Measurements from ENCODE around the gene CERS5.

CERS5 gene

DNA sequence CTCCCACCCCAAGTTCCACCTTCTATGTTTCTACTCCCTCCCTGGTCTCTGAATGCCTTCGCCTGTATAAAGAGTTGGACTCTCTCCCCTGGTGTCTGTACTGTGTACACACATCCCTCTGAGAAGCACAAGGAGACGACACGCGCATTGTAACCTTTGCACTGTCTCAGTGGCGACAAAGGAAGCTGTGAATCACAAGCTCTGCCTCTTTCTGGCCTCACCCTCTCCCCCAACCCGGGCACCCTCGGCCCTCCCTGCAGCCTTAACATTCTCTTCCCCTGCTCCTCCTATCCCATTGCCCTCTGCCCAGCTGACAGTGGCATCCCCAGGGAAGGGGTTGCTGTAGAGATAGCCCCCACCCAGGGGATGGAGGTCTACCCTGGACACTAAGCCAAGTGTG, 84.5 kb downstream of the CERS5 start:
- Histone ChIP-seq H3K79me2 (ENCODE audit: low read length) (peaks cover 17% of the 10 kb centered on the region), H3K36me3 (replicated peaks; ENCODE audit: low read depth, low read length) (peaks cover 11% of the 10 kb centered on the region), H2AFZ (ENCODE audit: low read depth, low read length) (no peak overlapping the region), H3K4me1 (ENCODE audit: low read length) (peaks cover 7% of the 10 kb centered on the region; the same call in 1 of the 2 replicates), H3K4me2 (ENCODE audit: low read length) (no peak overlapping the region), H3K9me3 (ENCODE audit: insufficient read depth, low read length) (no peaks in the 10 kb centered on the region), H3K27ac (ENCODE audit: low read length) (no peak overlapping the region), H3K27me3 (ENCODE audit: low read depth, low read length) (no peaks in the 10 kb centered on the region), H4K20me1 (ENCODE audit: insufficient read depth, low read length) (peaks cover 5% of the 10 kb centered on the region), H3K4me3 (ENCODE audit: low read length) (no peak overlapping the region), H3K9ac (ENCODE audit: low read length) (no peak overlapping the region)
- no peak for TF ChIP-seq EZH2phosphoT487 (IDR thresholded peaks at IDR 0.05; ENCODE audit: low read depth)
- TF ChIP-seq, protein P1, sequence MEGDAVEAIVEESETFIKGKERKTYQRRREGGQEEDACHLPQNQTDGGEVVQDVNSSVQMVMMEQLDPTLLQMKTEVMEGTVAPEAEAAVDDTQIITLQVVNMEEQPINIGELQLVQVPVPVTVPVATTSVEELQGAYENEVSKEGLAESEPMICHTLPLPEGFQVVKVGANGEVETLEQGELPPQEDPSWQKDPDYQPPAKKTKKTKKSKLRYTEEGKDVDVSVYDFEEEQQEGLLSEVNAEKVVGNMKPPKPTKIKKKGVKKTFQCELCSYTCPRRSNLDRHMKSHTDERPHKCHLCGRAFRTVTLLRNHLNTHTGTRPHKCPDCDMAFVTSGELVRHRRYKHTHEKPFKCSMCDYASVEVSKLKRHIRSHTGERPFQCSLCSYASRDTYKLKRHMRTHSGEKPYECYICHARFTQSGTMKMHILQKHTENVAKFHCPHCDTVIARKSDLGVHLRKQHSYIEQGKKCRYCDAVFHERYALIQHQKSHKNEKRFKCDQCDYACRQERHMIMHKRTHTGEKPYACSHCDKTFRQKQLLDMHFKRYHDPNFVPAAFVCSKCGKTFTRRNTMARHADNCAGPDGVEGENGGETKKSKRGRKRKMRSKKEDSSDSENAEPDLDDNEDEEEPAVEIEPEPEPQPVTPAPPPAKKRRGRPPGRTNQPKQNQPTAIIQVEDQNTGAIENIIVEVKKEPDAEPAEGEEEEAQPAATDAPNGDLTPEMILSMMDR (IDR thresholded peaks at IDR 0.05; ENCODE audit: low read depth, low read length) = no peak

DNA sequence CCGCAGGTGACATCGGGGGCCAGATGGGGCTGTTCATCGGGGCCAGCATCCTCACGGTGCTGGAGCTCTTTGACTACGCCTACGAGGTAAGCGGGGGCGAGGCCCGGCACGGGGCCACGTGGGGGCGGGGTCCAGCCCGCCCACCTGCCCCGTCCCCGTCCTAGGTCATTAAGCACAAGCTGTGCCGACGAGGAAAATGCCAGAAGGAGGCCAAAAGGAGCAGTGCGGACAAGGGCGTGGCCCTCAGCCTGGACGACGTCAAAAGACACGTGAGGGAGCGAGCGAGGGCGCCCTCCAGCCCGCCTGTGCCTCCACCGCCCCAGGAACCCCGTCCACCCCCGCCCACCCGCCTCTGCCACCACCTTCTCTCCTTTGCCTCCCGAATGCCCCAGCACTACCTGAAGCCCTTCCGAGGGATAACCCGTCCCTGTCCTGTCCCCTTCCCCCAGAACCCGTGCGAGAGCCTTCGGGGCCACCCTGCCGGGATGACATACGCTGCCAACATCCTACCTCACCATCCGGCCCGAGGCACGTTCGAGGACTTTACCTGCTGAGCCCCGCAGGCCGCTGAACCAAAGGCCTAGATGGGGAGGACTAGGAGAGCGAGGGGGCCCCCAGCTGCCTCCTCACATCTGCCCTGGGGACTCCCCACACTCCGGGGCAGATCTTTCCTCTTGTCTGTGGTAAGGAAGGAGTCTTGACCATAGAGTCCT, 85.9 kb downstream of the CERS5 start:
- H3K79me2 ChIP-seq (ENCODE audit: low read length) = peaks cover 10% of the 10 kb centered on the region
- no peak overlapping the region for H2AFZ ChIP-seq (ENCODE audit: low read depth, low read length)
- no peaks in the 10 kb centered on the region for H3K36me3 ChIP-seq (replicated peaks; ENCODE audit: low read depth, low read length)
- no peaks in the 10 kb centered on the region for H3K27me3 ChIP-seq (ENCODE audit: low read depth, low read length)
- H3K9ac ChIP-seq (ENCODE audit: low read length) = no peak overlapping the region
- no peak for TF ChIP-seq EZH2phosphoT487 (IDR thresholded peaks at IDR 0.05; ENCODE audit: low read depth)
- TF ChIP-seq, protein P1 (IDR thresholded peaks at IDR 0.05; ENCODE audit: low read depth, low read length) = no peak
- H3K4me2 ChIP-seq (ENCODE audit: low read length) = no peak overlapping the region
- no peak overlapping the region for H3K4me3 ChIP-seq (ENCODE audit: low read length)
- no peak overlapping the region for H3K27ac ChIP-seq (ENCODE audit: low read length)
- peaks cover 17% of the 10 kb centered on the region for H3K4me1 ChIP-seq (ENCODE audit: low read length)
- H3K9me3 ChIP-seq (ENCODE audit: insufficient read depth, low read length) = no peaks in the 10 kb centered on the region
- peaks cover 5% of the 10 kb centered on the region for H4K20me1 ChIP-seq (ENCODE audit: insufficient read depth, low read length)

DNA sequence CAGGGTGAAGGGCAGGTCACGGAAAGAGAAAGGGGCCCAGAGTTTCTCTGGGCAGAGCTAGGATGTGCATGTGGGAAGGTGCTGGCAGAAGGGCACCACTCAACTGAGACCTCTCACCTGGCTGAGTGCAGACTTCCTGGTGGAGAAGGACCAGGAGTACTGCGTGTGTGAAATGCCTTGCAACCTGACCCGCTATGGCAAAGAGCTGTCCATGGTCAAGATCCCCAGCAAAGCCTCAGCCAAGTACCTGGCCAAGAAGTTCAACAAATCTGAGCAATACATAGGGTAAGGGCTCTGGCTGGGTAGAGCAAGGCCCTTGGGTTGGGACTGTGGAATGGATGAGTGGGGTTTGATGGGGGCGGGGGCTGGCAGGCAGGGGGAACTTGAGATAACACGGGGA, 87.4 kb downstream of the CERS5 start:
- Histone ChIP-seq H3K9ac (ENCODE audit: low read length) (no peak overlapping the region), H3K27me3 (ENCODE audit: low read depth, low read length) (no peaks in the 10 kb centered on the region), H4K20me1 (ENCODE audit: insufficient read depth, low read length) (no peaks in the 10 kb centered on the region), H3K4me2 (ENCODE audit: low read length) (no peak overlapping the region), H3K27ac (ENCODE audit: low read length) (no peak overlapping the region), H3K79me2 (ENCODE audit: low read length) (peaks cover 2% of the 10 kb centered on the region; the same call in 1 of the 2 replicates), H3K4me1 (ENCODE audit: low read length) (peaks cover 15% of the 10 kb centered on the region), H2AFZ (ENCODE audit: low read depth, low read length) (no peak overlapping the region), H3K36me3 (replicated peaks; ENCODE audit: low read depth, low read length) (no peaks in the 10 kb centered on the region), H3K9me3 (ENCODE audit: insufficient read depth, low read length) (no peaks in the 10 kb centered on the region), H3K4me3 (ENCODE audit: low read length) (no peak overlapping the region)
- TF ChIP-seq EZH2phosphoT487 (IDR thresholded peaks at IDR 0.05; ENCODE audit: low read depth) = no peak
- TF ChIP-seq, protein P1 (IDR thresholded peaks at IDR 0.05; ENCODE audit: low read depth, low read length) = no peak

Measured in OCI-LY3 (cell line).